Caco-2 (cell line): ENCODE data around the gene CEP41. TPM values are rescaled to one million over a fixed set of nuclear protein-coding genes. Genes with fewer than 3 reads are reported as not detected.
A peak's percentile ranks its signal among the peaks of the same experiment; 100 is the strongest.

Source experiments
- BruUV-seq: library from RNA; stranded (reverse); fragments of 400-500 nt; replicated peaks from 2 replicates; lab custom pipeline; 2021; lab: Mats Ljungman, UMichigan
- CTCF ChIA-PET: fragments of 300-600 bp; sonication (Branson Sonifier 250); formaldehyde crosslinking; loops from one replicate; lab custom pipeline; 2022; ENCODE audit warnings: antibody characterized with exemption; lab: Charles Lee
- POLR2A ChIA-PET: fragments of 300-600 bp; sonication (Branson Sonifier 250); formaldehyde crosslinking; loops from one replicate; lab custom pipeline; 2022; ENCODE audit warnings: antibody characterized with exemption; lab: Charles Lee
- DNase-seq, 2 experiments: peaks; one replicate each; pipeline versions ENCODE4 v3.0.0 to v3.0.0-alpha.2; 2020 to 2022
- H3K27me3 ChIP-seq: replicated peaks from 2 replicates; pipeline ENCODE4 v1.6.0; 2011; ENCODE audit warnings: low read length; ENCODE audit not compliant: control insufficient read depth, insufficient read depth
- H3K36me3 ChIP-seq: 2 replicates; pipeline ENCODE4 v1.5.1; 2011; ENCODE audit warnings: low read length; ENCODE audit not compliant: control insufficient read depth, insufficient read depth
- H3K4me1 ChIP-seq: fragments of 250-450 bp; sonication (Bioruptor Pico); 2 replicates; pipeline ENCODE4 v1.5.1; 2020; ENCODE audit warnings: mild to moderate bottlenecking
- H3K4me3 ChIP-seq: 2 replicates; pipeline ENCODE4 v1.5.1; 2011; ENCODE audit warnings: low read depth, mild to moderate bottlenecking, control low read depth, low read length
- H3K9me3 ChIP-seq: fragments of 250-450 bp; sonication (Bioruptor Pico); 2 replicates; pipeline ENCODE4 v1.5.1; 2020; ENCODE audit warnings: mild to moderate bottlenecking, moderate library complexity
- H3K27ac Mint-ChIP-seq: one replicate; pipeline ENCODE4 v1.8.0; 2022; ENCODE audit warnings: mixed read lengths; ENCODE audit not compliant: unreplicated experiment
- H3K27me3 Mint-ChIP-seq: one replicate; pipeline ENCODE4 v1.8.0; 2022; ENCODE audit warnings: mixed read lengths; ENCODE audit not compliant: insufficient read depth, unreplicated experiment
- H3K36me3 Mint-ChIP-seq: one replicate; pipeline ENCODE4 v1.8.0; 2022; ENCODE audit warnings: mild to moderate bottlenecking, mixed read lengths; ENCODE audit not compliant: insufficient read depth, unreplicated experiment
- H3K4me1 Mint-ChIP-seq: one replicate; pipeline ENCODE4 v1.8.0; 2022; ENCODE audit warnings: low read depth, mixed read lengths; ENCODE audit not compliant: unreplicated experiment
- H3K4me3 Mint-ChIP-seq: one replicate; pipeline ENCODE4 v1.8.0; 2022; ENCODE audit warnings: mild to moderate bottlenecking, moderate library complexity, mixed read lengths; ENCODE audit not compliant: unreplicated experiment
- H3K9me3 Mint-ChIP-seq: one replicate; pipeline ENCODE4 v1.8.0; 2022; ENCODE audit warnings: mixed read lengths; ENCODE audit not compliant: unreplicated experiment
- CTCF ChIP-seq, 2 experiments: fragments of 200-600 bp in 1 of 2; IDR thresholded peaks; 1 replicate in 1 of 2; 2 replicates in 1 of 2; pipeline versions ENCODE4 v1.5.1 to v1.8.0; 2011 to 2022; ENCODE audit warnings: antibody characterized with exemption in 1 of 2, control low read depth in 1 of 2, inconsistent platforms in 1 of 2, low read depth in 1 of 2, low read length in 1 of 2, mild to moderate bottlenecking in 1 of 2, moderate library complexity in 1 of 2; ENCODE audit not compliant: insufficient read depth in 1 of 2, severe bottlenecking in 1 of 2, unreplicated experiment in 1 of 2
- intact Hi-C: fragments of 100-400 bp; cut with micrococcal nuclease; formaldehyde crosslinking; loops from one replicate; pipeline ENCODE4 v1.10.0; 2022; ENCODE audit not compliant: unreplicated experiment
- total RNA-seq: library from RNA; stranded (reverse); gene quantifications from 2 replicates; pipeline ENCODE4 v1.2.3, GENCODE V29; 2022

CEP41 gene
- total RNA-seq, 1 experiment from 2014 or later: 14.9 TPM

- Mint-ChIP-seq H3K27ac (no peak overlapping the region), H3K4me1 (peaks cover 3% of the 10 kb centered on the region), H3K4me3 (no peak overlapping the region), H3K27me3 (no peaks in the 10 kb centered on the region), H3K9me3 (peaks cover 19% of the 10 kb centered on the region), H3K36me3 (no peaks in the 10 kb centered on the region)
- no TSS peak for BruUV-seq
- CTCF ChIA-PET: no interaction called here
- no peak for DNase-seq
- POLR2A ChIA-PET: no interaction called here
- intact Hi-C loops: no loop called here
- Histone ChIP-seq H3K36me3 (no peaks in the 10 kb centered on the region), H3K4me1 (peaks cover 21% of the 10 kb centered on the region), H3K27me3 (no peaks in the 10 kb centered on the region), H3K9me3 (0 out of 2 replicates have a peak, but pooled peaks cover 9% of the 10 kb centered on the region), H3K4me3 (no peak overlapping the region)
- no peak for TF ChIP-seq CTCF (IDR thresholded peaks at IDR 0.05; ENCODE audit: insufficient read depth in 1 of 2, low read depth in 1 of 2, low read length in 1 of 2, severe bottlenecking in 1 of 2, unreplicated experiment in 1 of 2)
These were observed 79.1 kb downstream of the CEP41 start for GRCh38 chr7:130361681-130362080.

GRCh38 chr7:130360518-130360917 is 80.3 kb downstream of the CEP41 start:
- Mint-ChIP-seq H3K4me3 (no peak overlapping the region), H3K36me3 (no peaks in the 10 kb centered on the region), H3K4me1 (peaks cover 7% of the 10 kb centered on the region), H3K9me3 (peaks cover 19% of the 10 kb centered on the region), H3K27ac (no peak overlapping the region), H3K27me3 (no peaks in the 10 kb centered on the region)
- DNase-seq: no peak
- Histone ChIP-seq H3K27me3 (no peaks in the 10 kb centered on the region), H3K4me3 (no peak overlapping the region), H3K36me3 (no peaks in the 10 kb centered on the region), H3K9me3 (0 out of 2 replicates have a peak, but pooled peaks cover 9% of the 10 kb centered on the region), H3K4me1 (peaks cover 22% of the 10 kb centered on the region)
- TF ChIP-seq CTCF (IDR thresholded peaks at IDR 0.05; ENCODE audit: insufficient read depth in 1 of 2, low read depth in 1 of 2, low read length in 1 of 2, severe bottlenecking in 1 of 2, unreplicated experiment in 1 of 2): no peak
- intact Hi-C loops: no loop called here
- no TSS peak for BruUV-seq
- ChIA-PET CTCF (no interaction called here), POLR2A (no interaction called here)

GRCh38 chr7:130359276-130359857 is 81.4 kb downstream of the CEP41 start:
- no TSS peak for BruUV-seq
- 0 out of 2 replicates have a peak, but pooled peaks cover 9% of the 10 kb centered on the region for H3K9me3 ChIP-seq
- POLR2A ChIA-PET: no interaction called here
- H3K4me1 Mint-ChIP-seq: peaks cover 7% of the 10 kb centered on the region
- CTCF ChIA-PET: no interaction called here
- H3K4me3 Mint-ChIP-seq: no peak overlapping the region
- H3K36me3 ChIP-seq: no peaks in the 10 kb centered on the region
- H3K27me3 Mint-ChIP-seq: no peaks in the 10 kb centered on the region
- no peak overlapping the region for H3K27ac Mint-ChIP-seq
- peaks cover 5% of the 10 kb centered on the region for H3K36me3 Mint-ChIP-seq
- peak in 1 of 2 experiments; percentile 27 for DNase-seq
- H3K4me3 ChIP-seq: no peak overlapping the region
- intact Hi-C loops: no loop called here
- H3K4me1 ChIP-seq: peaks cover 29% of the 10 kb centered on the region
- peaks cover 19% of the 10 kb centered on the region for H3K9me3 Mint-ChIP-seq
- no peak for TF ChIP-seq CTCF (IDR thresholded peaks at IDR 0.05; ENCODE audit: insufficient read depth in 1 of 2, low read depth in 1 of 2, low read length in 1 of 2, severe bottlenecking in 1 of 2, unreplicated experiment in 1 of 2)
- H3K27me3 ChIP-seq: no peaks in the 10 kb centered on the region
